ENCODE results near the gene PCDHB4. TPM values are rescaled to one million over a fixed set of nuclear protein-coding genes. Genes with fewer than 3 reads are reported as not detected.
"Not testable (repeated sequence)": the region's sequence is repeated elsewhere in the genome, so short reads cannot be mapped to it uniquely, and the experiment has no call there.

PCDHB4 gene
- total and polyA plus RNA-seq, 10 of the 15 experiments (the other 5 are each of a cell fraction or from before 2014, with no cell fraction given) = not detected

GRCh38 chr5:141135718-141136266 lies 14.2 kb downstream of the PCDHB4 start (continued):
- no peak for TF ChIP-seq SPI1 (IDR thresholded peaks at IDR 0.05; ENCODE audit: borderline replicate concordance, insufficient read depth, low read depth, low read length)
- no peak for TF ChIP-seq STAT1 (conservative IDR thresholded peaks at IDR 0.05)
- TF ChIP-seq PML (IDR thresholded peaks at IDR 0.05; ENCODE audit: low read length) = no peak

DNA sequence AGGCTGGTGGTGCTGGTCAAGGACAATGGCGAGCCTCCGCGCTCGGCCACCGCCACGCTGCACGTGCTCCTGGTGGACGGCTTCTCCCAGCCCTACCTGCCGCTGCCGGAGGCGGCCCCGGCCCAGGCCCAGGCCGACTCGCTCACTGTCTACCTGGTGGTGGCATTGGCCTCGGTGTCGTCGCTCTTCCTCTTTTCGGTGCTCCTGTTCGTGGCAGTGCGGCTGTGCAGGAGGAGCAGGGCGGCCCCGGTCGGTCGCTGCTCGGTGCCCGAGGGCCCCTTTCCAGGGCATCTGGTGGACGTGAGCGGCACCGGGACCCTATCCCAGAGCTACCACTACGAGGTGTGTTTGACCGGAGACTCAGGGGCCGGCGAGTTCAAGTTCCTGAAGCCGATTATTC lies 15.7 kb downstream of the PCDHB4 start:
- SMC1A ChIA-PET (ENCODE audit: uncharacterized antibody, unreplicated experiment); H3K27me3 ChIP-seq (replicated peaks in 1 of 2; ENCODE audit: control insufficient read depth in 2 of 2, insufficient read depth in 2 of 2, low read length in 1 of 2); H3K27ac ChIP-seq (ENCODE audit: control insufficient read depth, insufficient read depth); H3K9ac ChIP-seq (ENCODE audit: control insufficient read depth, insufficient read depth, low read length); H4K20me1 ChIP-seq (ENCODE audit: control insufficient read depth, insufficient read depth); H3K79me2 ChIP-seq (ENCODE audit: control insufficient read depth, insufficient read depth, low read length); ATAC-seq; in situ Hi-C loops (cut with MboI); H3K4me2 ChIP-seq (ENCODE audit: control insufficient read depth, insufficient read depth); CTCF ChIA-PET; intact Hi-C loops (cut with micrococcal nuclease; ENCODE audit: unreplicated experiment); H3K9me3 ChIP-seq (replicated peaks; ENCODE audit: control insufficient read depth, insufficient read depth, low read length); POLR2A ChIA-PET; FAIRE-seq; BruUV-seq (replicated peaks); DNase-seq (ENCODE audit: low read depth, low spot score); H3K4me1 ChIP-seq (ENCODE audit: control insufficient read depth, insufficient read depth, low read length); RAD21 ChIA-PET (ENCODE audit: unreplicated experiment); H3K4me3 ChIP-seq; H2AFZ ChIP-seq (ENCODE audit: control insufficient read depth, low read depth, low read length); H3K36me3 ChIP-seq (ENCODE audit: control insufficient read depth in 2 of 2, insufficient read depth in 2 of 2, low read length in 1 of 2): not testable (repeated sequence)
- whole genome bisulfite sequencing (ENCODE audit: insufficient coverage, insufficient replicate concordance, low lambda C conversion rate, missing lambda C conversion rate) = 76% methylated on average over 22 of the region's 34 CpGs

- ChIA-PET CTCF (interaction anchor here (0.6 to 1.7 kb wide), 2 partner anchors 149 to 414 kb away, joined by 4 read pairs; no protein-coding TSS in a partner anchor), POLR2A (no interaction called here), RAD21 (ENCODE audit: unreplicated experiment) (no interaction called here), SMC1A (ENCODE audit: uncharacterized antibody, unreplicated experiment) (no interaction called here)
- H3K27ac ChIP-seq (ENCODE audit: control insufficient read depth, insufficient read depth) = no peak within 1 kb of the TSS
- H3K27me3 ChIP-seq (replicated peaks in 1 of 2; ENCODE audit: control insufficient read depth in 2 of 2, insufficient read depth in 2 of 2, low read length in 1 of 2) = no peaks in the 10 kb centered on the region
- DNase-seq (ENCODE audit: low read depth, low spot score) (no peak), FAIRE-seq (no peak), ATAC-seq (no peak; the same call in 2 of the 3 replicates)
- no peaks in the 10 kb centered on the region for H3K79me2 ChIP-seq (ENCODE audit: control insufficient read depth, insufficient read depth, low read length)
- intact Hi-C loops (cut with micrococcal nuclease; ENCODE audit: unreplicated experiment) (no loop called here), in situ Hi-C loops (cut with MboI) (no loop called here)
- WGBS (ENCODE audit: insufficient coverage, insufficient replicate concordance, low lambda C conversion rate, missing lambda C conversion rate) = 29% methylated on average over 18 of the region's 18 CpGs
- H4K20me1 ChIP-seq (ENCODE audit: control insufficient read depth, insufficient read depth) = no peaks in the 10 kb centered on the region
- BruUV-seq (replicated peaks) = no TSS peak
- H3K4me2 ChIP-seq (ENCODE audit: control insufficient read depth, insufficient read depth) = no peak within 1 kb of the TSS
- H2AFZ ChIP-seq (ENCODE audit: control insufficient read depth, low read depth, low read length) = no peak within 1 kb of the TSS
- H3K4me3 ChIP-seq = no peak within 1 kb of the TSS
- H3K4me1 ChIP-seq (ENCODE audit: control insufficient read depth, insufficient read depth, low read length) = no peaks in the 10 kb centered on the region
- no peaks in the 10 kb centered on the region for H3K36me3 ChIP-seq (ENCODE audit: control insufficient read depth in 2 of 2, insufficient read depth in 2 of 2, low read length in 1 of 2)
- H3K9ac ChIP-seq (ENCODE audit: control insufficient read depth, insufficient read depth, low read length) = no peak within 1 kb of the TSS
- H3K9me3 ChIP-seq (replicated peaks; ENCODE audit: control insufficient read depth, insufficient read depth, low read length) = no peaks in the 10 kb centered on the region; the same call in 1 of the 3 replicates
- no peak for TF ChIP-seq WRNIP1 (IDR thresholded peaks at IDR 0.05; ENCODE audit: borderline replicate concordance, low read depth, low read length)
- no peak for TF ChIP-seq REST (IDR thresholded peaks at IDR 0.05; ENCODE audit: low read depth, low read length)
- TF ChIP-seq SMARCA5 (IDR thresholded peaks at IDR 0.05) = no peak
- no peak for TF ChIP-seq ZBED1 (IDR thresholded peaks at IDR 0.05; ENCODE audit: borderline replicate concordance)
- TF ChIP-seq NFIC (IDR thresholded peaks at IDR 0.05; ENCODE audit: low read depth, low read length) = no peak
- no peak for TF ChIP-seq FOS (IDR thresholded peaks at IDR 0.05; ENCODE audit: borderline replicate concordance, extremely low read depth, insufficient read length)
- no peak for TF ChIP-seq PAX8 (IDR thresholded peaks at IDR 0.05)
- TF ChIP-seq FOXM1 (IDR thresholded peaks at IDR 0.05; ENCODE audit: low read depth, low read length) = no peak
- TF ChIP-seq MXI1 (IDR thresholded peaks at IDR 0.05; ENCODE audit: low read depth, low read length) = no peak
- no peak for TF ChIP-seq NFXL1 (IDR thresholded peaks at IDR 0.05; ENCODE audit: borderline replicate concordance)
- TF ChIP-seq CBX5 (IDR thresholded peaks at IDR 0.05; ENCODE audit: low read depth) = no peak
- TF ChIP-seq ZNF622 (IDR thresholded peaks at IDR 0.05) = no peak
These were observed 28.2 kb downstream of the PCDHB4 start, which contains the start of gene PCDHB6 for GRCh38 chr5:141149812-141150211. PCDHB6 (plus strand) TSS chr5:141150057; CDS start chr5:141150258, 201 bp downstream.
